ENCODE results near the gene ERVV-1. TPM values are rescaled to one million over a fixed set of nuclear protein-coding genes. Genes with fewer than 3 reads are reported as not detected.

Gene ERVV-1
- total RNA-seq, 4 donors from 2014 or later, result 0.12 TPM; not detected in 3

DNA sequence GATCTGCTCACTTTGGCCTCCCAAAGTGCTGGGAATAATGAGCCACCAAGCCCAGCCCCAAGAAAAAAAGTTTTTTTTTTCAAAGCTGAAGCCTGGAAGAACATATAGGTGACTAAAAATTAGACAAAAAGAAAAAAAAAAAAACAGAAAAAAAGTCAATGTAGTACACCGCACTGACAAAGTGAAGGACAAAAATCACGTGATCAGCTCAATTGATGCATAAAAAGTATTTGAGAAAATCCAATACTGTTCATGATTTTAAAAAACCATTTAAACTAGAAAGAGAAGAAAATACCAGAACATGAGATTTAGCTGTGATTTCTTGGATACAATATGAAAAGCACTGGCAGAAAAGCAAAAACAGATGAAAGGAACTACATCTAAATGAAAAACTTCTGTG lies 20.3 kb downstream of the ERVV-1 start:
- in situ Hi-C loops (cut with MboI; ENCODE audit: low sequenced_read_pairs in 4 of 4) (no loop called here), intact Hi-C loops (cut with DNase I; ENCODE audit: low total_unique reads) (no loop called here)
- ATAC-seq, result no peak

DNA sequence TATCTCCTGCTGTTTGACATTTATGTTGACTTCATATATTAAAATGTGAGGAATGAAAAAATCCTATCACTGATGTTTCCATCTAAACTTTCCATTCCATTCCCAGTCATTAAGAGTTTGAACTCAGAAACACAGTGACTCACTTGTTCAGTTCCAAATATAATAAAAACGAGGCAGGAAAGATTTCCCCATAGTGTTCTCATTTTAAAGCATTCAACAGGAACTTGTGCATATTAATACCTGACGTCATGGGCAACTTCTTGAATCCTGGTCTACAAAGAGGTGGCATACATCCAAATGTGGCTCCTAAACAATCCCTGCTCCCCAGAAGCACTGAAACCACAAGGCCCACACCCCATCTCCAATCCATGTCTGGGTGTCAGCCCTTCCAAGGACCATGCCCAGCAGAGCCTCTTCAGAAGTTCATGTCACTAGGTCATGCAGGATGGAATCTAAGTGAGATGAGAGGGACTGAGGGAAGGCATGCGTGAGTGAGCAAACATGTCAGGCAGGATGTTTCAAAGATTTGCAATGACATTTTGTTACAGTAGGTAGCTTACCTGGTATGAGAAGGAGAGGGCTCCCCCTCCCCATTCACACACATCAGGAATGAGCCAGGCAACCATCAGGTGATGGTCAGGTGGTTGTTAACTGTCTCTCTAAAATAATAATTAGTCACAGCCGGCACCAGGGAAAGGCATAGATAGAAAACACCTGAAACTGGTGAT lies 21.4 kb downstream of the ERVV-1 start:
- Histone ChIP-seq H3K36me3 (no peaks in the 10 kb centered on the region), H3K27ac (no peak overlapping the region), H3K27me3 (peaks cover 2 to 20% (median 3%) of the 10 kb centered on the region in 3 donors), H3K9me3 (no peaks in the 10 kb centered on the region), H3K4me3 (no peak overlapping the region), H3K4me1 (no peaks in the 10 kb centered on the region)
- ATAC-seq (no peak), DNase-seq (no peak)
- in situ Hi-C loops (cut with MboI; ENCODE audit: low sequenced_read_pairs in 4 of 4), result no loop called here
- intact Hi-C loops (cut with DNase I; ENCODE audit: low total_unique reads), result no loop called here
- no peak for TF ChIP-seq POLR2A (IDR thresholded peaks at IDR 0.05)
- TF ChIP-seq CTCF (IDR thresholded peaks at IDR 0.05 in 4 of 5, conservative IDR thresholded peaks at IDR 0.05 in 1 of 5), result no peak

More for the DNA sequence above, 20.3 kb downstream of the ERVV-1 start:
- Histone ChIP-seq H3K27me3 (peaks cover 2 to 20% (median 3%) of the 10 kb centered on the region in 3 donors), H3K4me1 (no peaks in the 10 kb centered on the region), H3K9me3 (no peaks in the 10 kb centered on the region), H3K4me3 (no peak overlapping the region), H3K27ac (no peak overlapping the region), H3K36me3 (no peaks in the 10 kb centered on the region)
- no peak for TF ChIP-seq CTCF (IDR thresholded peaks at IDR 0.05 in 4 of 5, conservative IDR thresholded peaks at IDR 0.05 in 1 of 5)
- TF ChIP-seq POLR2A (IDR thresholded peaks at IDR 0.05), result no peak
- DNase-seq, result no peak

DNA sequence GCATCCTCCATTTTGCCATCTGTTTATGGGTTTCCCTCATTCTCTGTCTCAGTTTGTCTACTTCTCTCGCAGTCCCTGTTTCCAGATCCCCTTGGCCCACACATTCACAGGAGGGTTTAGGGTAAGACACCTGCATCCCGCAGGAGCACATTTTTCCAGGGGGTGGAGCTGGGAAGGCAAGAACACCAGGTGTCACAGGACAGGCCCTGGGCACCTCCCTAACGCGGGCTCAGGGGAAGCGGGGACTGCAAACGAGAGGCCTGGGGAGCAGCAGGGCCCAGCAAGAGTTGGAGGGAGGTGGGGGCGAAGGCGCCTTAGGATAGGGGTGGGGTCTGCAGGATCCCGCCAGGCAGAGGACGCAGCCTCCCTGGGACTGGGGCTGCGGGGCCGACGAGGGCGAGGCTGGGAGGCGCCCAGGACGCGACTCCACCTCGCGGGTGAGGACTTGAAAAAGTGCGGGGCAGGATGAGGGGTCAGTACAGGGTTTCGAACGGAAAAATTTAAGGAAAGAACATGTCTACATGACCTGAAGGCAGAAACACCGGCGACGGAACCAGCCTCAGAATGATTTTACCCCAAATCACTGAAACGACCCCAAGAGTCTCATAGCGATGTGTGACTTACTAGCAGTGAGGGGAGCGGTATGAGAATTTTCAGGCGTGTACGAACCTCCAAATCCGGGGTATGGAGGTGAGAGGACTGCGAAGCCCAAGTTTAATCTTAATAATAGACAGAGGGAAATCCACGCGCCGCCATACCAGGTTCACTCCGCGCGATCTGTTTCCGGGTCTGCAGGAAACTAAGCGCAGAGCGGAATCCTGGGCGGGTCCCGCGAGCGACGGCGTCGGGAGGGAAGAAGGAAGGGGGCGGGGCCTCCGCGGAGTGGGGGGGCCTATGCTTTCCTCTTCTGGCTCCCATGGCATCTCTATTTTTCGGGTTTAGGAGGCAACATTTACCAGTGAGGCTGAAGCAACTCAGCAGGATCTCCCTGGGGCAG lies 23.7 kb downstream of the ERVV-1 start:
- ATAC-seq (no peak), DNase-seq (no peak)

DNA sequence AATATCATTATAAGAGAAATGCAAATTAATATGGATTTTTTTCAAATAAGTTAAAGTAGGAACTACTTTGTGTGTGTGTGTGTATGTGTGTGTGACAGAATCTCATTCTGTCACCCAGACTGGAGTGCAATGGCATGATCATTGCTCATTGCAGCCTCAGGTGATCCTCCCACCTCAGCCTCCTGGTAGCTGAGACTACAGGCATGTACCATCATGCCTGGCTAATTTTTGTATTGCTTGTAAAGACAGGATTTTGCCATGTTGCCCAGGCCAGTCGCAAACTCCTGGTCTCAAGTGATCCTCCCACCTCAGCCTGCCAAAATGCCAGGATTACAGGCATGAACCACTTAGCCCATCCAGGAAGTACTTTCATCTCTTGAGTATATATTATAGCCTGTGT lies 27.6 kb downstream of the ERVV-1 start:
- Histone ChIP-seq H3K4me1 (no peaks in the 10 kb centered on the region), H3K4me3 (no peak overlapping the region), H3K36me3 (no peaks in the 10 kb centered on the region), H3K9me3 (no peaks in the 10 kb centered on the region), H3K27ac (no peak overlapping the region), H3K27me3 (peaks cover 2 to 20% (median 3%) of the 10 kb centered on the region in 3 donors)
- ATAC-seq, result no peak
- no peak for DNase-seq
- intact Hi-C loops (cut with DNase I; ENCODE audit: low total_unique reads) (no loop called here), in situ Hi-C loops (cut with MboI; ENCODE audit: low sequenced_read_pairs in 4 of 4) (no loop called here)
- TF ChIP-seq POLR2A (IDR thresholded peaks at IDR 0.05) (no peak), CTCF (IDR thresholded peaks at IDR 0.05 in 4 of 5, conservative IDR thresholded peaks at IDR 0.05 in 1 of 5) (no peak)

More for the DNA sequence above, 23.7 kb downstream of the ERVV-1 start:
- H3K9me3 ChIP-seq, result no peaks in the 10 kb centered on the region
- TF ChIP-seq POLR2A (IDR thresholded peaks at IDR 0.05), result no peak
- no peak for TF ChIP-seq CTCF (IDR thresholded peaks at IDR 0.05 in 4 of 5, conservative IDR thresholded peaks at IDR 0.05 in 1 of 5)
- peaks cover 2 to 20% (median 3%) of the 10 kb centered on the region in 3 donors for H3K27me3 ChIP-seq
- in situ Hi-C loops (cut with MboI; ENCODE audit: low sequenced_read_pairs in 4 of 4), result no loop called here
- H3K27ac ChIP-seq, result no peak overlapping the region
- no peaks in the 10 kb centered on the region for H3K4me1 ChIP-seq
- intact Hi-C loops (cut with DNase I; ENCODE audit: low total_unique reads), result no loop called here
- no peaks in the 10 kb centered on the region for H3K36me3 ChIP-seq
- peak overlapping the region in 1 of 4 donors; percentile 34 for H3K4me3 ChIP-seq

Data from gastrocnemius medialis (tissue), 4 donors.